Spleen (tissue), 11 donors: Measurements from ENCODE around the gene CDH13. TPM values are rescaled to one million over a fixed set of nuclear protein-coding genes. Genes with fewer than 3 reads are reported as not detected.

ENCODE experiments used
- DNase-seq: peaks from one replicate; pipeline ENCODE4 v3.0.0-alpha.2; 2020
- H3K27ac ChIP-seq, 8 donors: fragments of 200-600 bp; sonication (generic) in 7 of 8; 1 replicate in 4 of 8; 2 replicates in 4 of 8; pipeline versions ENCODE4 v1.5.0 to v1.8.0; 2016 to 2021; ENCODE audit warnings: inconsistent platforms in 4 of 8, mild to moderate bottlenecking in 4 of 8, moderate library complexity in 1 of 8
- H3K27me3 ChIP-seq, 7 donors: fragments of 200-600 bp; sonication (generic) in 6 of 7; replicated peaks in 1 of 7; 1 replicate in 4 of 7; 2 replicates in 3 of 7; pipeline versions ENCODE4 v1.5.0 to v1.8.0; 2016 to 2021; ENCODE audit warnings: inconsistent platforms in 3 of 7, mild to moderate bottlenecking in 1 of 7
- H3K36me3 ChIP-seq, 6 donors: fragments of 200-600 bp; sonication (generic) in 5 of 6; 1 replicate in 4 of 6; 2 replicates in 2 of 6; pipeline versions ENCODE4 v1.5.0 to v1.8.0; 2016 to 2021; ENCODE audit warnings: inconsistent platforms in 2 of 6
- H3K4me1 ChIP-seq, 6 donors: fragments of 200-600 bp; sonication (generic) in 5 of 6; 1 replicate in 3 of 6; 2 replicates in 3 of 6; pipeline versions ENCODE4 v1.5.0 to v1.8.0; 2016 to 2021; ENCODE audit warnings: inconsistent platforms in 3 of 6
- H3K4me3 ChIP-seq, 8 donors: fragments of 200-600 bp; sonication (generic) in 7 of 8; 1 replicate in 4 of 8; 2 replicates in 4 of 8; pipeline versions ENCODE4 v1.5.0 to v1.8.0; 2016 to 2021; ENCODE audit warnings: inconsistent platforms in 4 of 8, mild to moderate bottlenecking in 4 of 8, moderate library complexity in 2 of 8
- H3K9me3 ChIP-seq, 8 donors: fragments of 200-600 bp; sonication (generic) in 7 of 8; 1 replicate in 4 of 8; 2 replicates in 4 of 8; pipeline versions ENCODE4 v1.5.0 to v1.8.0; 2016 to 2021; ENCODE audit warnings: inconsistent platforms in 4 of 8
- POLR2A ChIP-seq, 3 donors: fragments of 450-650 bp; IDR thresholded peaks; one replicate each; pipeline ENCODE4 v1.5.1; 2017; ENCODE audit warnings: antibody characterized with exemption in 3 of 3, mild to moderate bottlenecking in 1 of 3
- POLR2AphosphoS5 ChIP-seq, 3 donors: sonication (generic); formaldehyde crosslinking; IDR thresholded peaks; one replicate each; pipeline ENCODE4 v1.5.1; 2017; ENCODE audit warnings: antibody characterized with exemption in 3 of 3
- WGBS, 5 donors: extraction: QIAGEN DNeasy Blood & Tissue Kit in 3 of 5; methylation state at CpG; one replicate each; pipeline versions ENCODE4 v1.1.5 to v1.1.7; 2013 to 2018; 5-methylcytosine and 5-hydroxymethylcytosine counted together
- intact Hi-C: fragments of 100-400 bp; cut with DNase I; formaldehyde crosslinking; loops from one replicate; pipeline ENCODE4 v1.15.0; 2023; ENCODE audit warnings: low total_unique reads
- polyA plus RNA-seq, 3 donors: library from polyadenylated mRNA; stranded (reverse); fragments of 200-250 nt; gene quantifications; one replicate each; pipeline ENCODE4 v1.2.1, GENCODE V29; 2013
- total RNA-seq, 7 donors: library from RNA; depleted of rRNA in 3 of 7; stranded (reverse); fragments of >200 nt in 3 of 7; fragmentation: NEBNext Ultra II Directional in 4 of 7; extraction: Animal tissue kit (Norgen Biotek cat#: 25700) in 4 of 7; gene quantifications; one replicate each; pipeline versions ENCODE4 v1.1.0 to v1.2.1, GENCODE V29; 2016 to 2021
- TF ChIP-seq, protein P1 (sequence below), 11 experiments: fragments of 200-600 bp in 7 of 11; fragments of 450-650 bp in 4 of 11; sonication (generic) in 4 of 11; IDR thresholded peaks in 8 of 11; conservative IDR thresholded peaks in 3 of 11; 1 replicate in 7 of 11; 2 replicates in 4 of 11; pipeline versions ENCODE4 v1.4.0 to v1.8.0; 2016 to 2021; ENCODE audit warnings: antibody characterized with exemption in 11 of 11, inconsistent platforms in 4 of 11, mild to moderate bottlenecking in 1 of 11
- donor health status: healthy with polysubstance abuse.
- donor health status: DM: no; HTN: no; CAD: no; lungs with moderate emphysema.
- donor health status: DM: no; HTN: no; CAD: no.
- donor health status: Bipolar disorder and iron deficiency.
- donor health status: healthy.
- donor health status: DM: no; HTN: no; CAD: no.
- donor health status: DM: yes; HTN: yes; CAD: no.

Gene CDH13
- total and polyA plus RNA-seq, 10 donors = 0.13 to 4.6 (median 1.1) TPM

DNA sequence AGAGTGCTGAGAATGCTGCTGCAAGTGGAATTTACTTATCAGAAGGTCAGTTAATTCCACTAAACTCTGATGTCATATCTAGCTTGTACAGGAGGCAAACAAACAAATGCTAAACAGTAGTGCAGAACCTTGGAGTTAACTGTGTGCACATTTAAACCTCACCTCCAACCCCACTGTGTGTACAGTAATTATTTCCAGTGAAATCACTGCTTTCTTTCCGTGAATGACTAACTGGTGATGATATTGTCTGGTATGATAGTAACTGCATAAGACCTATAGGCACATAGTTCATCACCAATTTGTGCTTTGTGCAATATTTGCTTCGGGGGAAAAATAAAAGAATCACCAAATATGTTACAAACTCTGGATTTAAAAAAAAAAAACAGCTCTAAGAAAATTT is 688.5 kb downstream of the CDH13 start:
- intact Hi-C loops = no loop called here
- H3K4me1 ChIP-seq = no peaks in the 10 kb centered on the region
- H3K9me3 ChIP-seq = no peaks in the 10 kb centered on the region
- H3K4me3 ChIP-seq = no peak overlapping the region
- peaks cover 0 to 16% (median 0%) of the 10 kb centered on the region in 7 donors for H3K27me3 ChIP-seq
- WGBS, 5 donors = 76 to 90% (median 82%) methylated on average over 2 of the region's 2 CpGs
- no peak overlapping the region for H3K27ac ChIP-seq
- DNase-seq = no peak
- H3K36me3 ChIP-seq = no peaks in the 10 kb centered on the region
- TF ChIP-seq, protein P1, sequence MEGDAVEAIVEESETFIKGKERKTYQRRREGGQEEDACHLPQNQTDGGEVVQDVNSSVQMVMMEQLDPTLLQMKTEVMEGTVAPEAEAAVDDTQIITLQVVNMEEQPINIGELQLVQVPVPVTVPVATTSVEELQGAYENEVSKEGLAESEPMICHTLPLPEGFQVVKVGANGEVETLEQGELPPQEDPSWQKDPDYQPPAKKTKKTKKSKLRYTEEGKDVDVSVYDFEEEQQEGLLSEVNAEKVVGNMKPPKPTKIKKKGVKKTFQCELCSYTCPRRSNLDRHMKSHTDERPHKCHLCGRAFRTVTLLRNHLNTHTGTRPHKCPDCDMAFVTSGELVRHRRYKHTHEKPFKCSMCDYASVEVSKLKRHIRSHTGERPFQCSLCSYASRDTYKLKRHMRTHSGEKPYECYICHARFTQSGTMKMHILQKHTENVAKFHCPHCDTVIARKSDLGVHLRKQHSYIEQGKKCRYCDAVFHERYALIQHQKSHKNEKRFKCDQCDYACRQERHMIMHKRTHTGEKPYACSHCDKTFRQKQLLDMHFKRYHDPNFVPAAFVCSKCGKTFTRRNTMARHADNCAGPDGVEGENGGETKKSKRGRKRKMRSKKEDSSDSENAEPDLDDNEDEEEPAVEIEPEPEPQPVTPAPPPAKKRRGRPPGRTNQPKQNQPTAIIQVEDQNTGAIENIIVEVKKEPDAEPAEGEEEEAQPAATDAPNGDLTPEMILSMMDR (IDR thresholded peaks at IDR 0.05 in 8 of 11, conservative IDR thresholded peaks at IDR 0.05 in 3 of 11) = no peak
- TF ChIP-seq POLR2AphosphoS5 (IDR thresholded peaks at IDR 0.05) (no peak), POLR2A (IDR thresholded peaks at IDR 0.05) (no peak)

DNA sequence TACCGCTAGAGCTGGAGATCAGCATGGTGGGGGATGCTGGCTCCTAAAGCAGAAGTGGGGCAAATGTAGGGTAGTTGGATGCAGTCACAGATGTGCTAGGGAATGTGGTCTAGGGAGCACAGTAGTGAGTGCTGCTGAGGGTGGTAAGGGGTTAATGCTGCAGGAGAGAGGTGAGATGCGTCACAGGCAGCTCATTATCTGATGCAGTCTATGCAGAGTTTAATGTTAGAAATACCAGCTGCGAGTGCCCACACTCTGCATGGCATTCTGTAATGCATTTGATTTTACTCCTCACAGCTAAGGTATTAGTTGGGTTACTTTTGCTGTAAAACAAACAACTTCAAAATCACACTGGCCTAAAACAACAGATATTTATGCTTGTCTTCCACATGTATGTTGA is 689.7 kb downstream of the CDH13 start:
- no peaks in the 10 kb centered on the region for H3K9me3 ChIP-seq
- 75 to 88% (median 75%) methylated on average over 3 of the region's 3 CpGs for WGBS, 5 donors
- H3K27me3 ChIP-seq = peaks cover 0 to 5% (median 0%) of the 10 kb centered on the region in 7 donors
- TF ChIP-seq POLR2AphosphoS5 (IDR thresholded peaks at IDR 0.05) = no peak
- TF ChIP-seq, protein P1 (IDR thresholded peaks at IDR 0.05 in 8 of 11, conservative IDR thresholded peaks at IDR 0.05 in 3 of 11) = no peak
- TF ChIP-seq POLR2A (IDR thresholded peaks at IDR 0.05) = no peak
- DNase-seq = no peak
- intact Hi-C loops = no loop called here
- H3K4me3 ChIP-seq = no peak overlapping the region
- H3K27ac ChIP-seq = no peak overlapping the region
- no peaks in the 10 kb centered on the region for H3K4me1 ChIP-seq
- H3K36me3 ChIP-seq = no peaks in the 10 kb centered on the region

DNA sequence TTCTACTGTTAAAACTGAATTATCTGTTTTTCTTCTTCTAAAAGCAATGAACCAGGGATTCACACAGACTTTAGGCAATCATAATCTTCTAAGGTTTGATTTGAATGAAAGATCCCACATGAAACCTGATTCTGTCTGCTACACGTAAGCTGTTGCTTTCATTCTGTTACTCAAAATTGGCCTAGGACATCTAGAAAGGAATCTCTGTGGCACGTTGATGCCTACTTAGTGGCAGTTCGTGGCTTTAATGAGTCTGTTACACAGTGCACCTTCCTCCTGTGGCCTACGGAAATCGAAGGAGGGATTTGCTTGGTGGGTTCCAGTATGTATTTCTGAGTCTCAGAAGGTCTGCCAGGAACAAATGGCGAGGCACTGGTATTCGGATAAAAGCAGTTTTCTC is 691.6 kb downstream of the CDH13 start:
- DNase-seq = no peak
- H3K27me3 ChIP-seq = peaks cover 0 to 5% (median 0%) of the 10 kb centered on the region in 7 donors
- intact Hi-C loops = no loop called here
- no peak for TF ChIP-seq POLR2A (IDR thresholded peaks at IDR 0.05)
- no peak for TF ChIP-seq POLR2AphosphoS5 (IDR thresholded peaks at IDR 0.05)
- TF ChIP-seq, protein P1 (IDR thresholded peaks at IDR 0.05 in 8 of 11, conservative IDR thresholded peaks at IDR 0.05 in 3 of 11) = no peak
- whole genome bisulfite sequencing, 5 donors = 83 to 86% (median 84%) methylated on average over 7 of the region's 7 CpGs
- no peaks in the 10 kb centered on the region for H3K9me3 ChIP-seq
- no peak overlapping the region for H3K4me3 ChIP-seq
- no peaks in the 10 kb centered on the region for H3K36me3 ChIP-seq
- H3K4me1 ChIP-seq = no peaks in the 10 kb centered on the region
- no peak overlapping the region for H3K27ac ChIP-seq

DNA sequence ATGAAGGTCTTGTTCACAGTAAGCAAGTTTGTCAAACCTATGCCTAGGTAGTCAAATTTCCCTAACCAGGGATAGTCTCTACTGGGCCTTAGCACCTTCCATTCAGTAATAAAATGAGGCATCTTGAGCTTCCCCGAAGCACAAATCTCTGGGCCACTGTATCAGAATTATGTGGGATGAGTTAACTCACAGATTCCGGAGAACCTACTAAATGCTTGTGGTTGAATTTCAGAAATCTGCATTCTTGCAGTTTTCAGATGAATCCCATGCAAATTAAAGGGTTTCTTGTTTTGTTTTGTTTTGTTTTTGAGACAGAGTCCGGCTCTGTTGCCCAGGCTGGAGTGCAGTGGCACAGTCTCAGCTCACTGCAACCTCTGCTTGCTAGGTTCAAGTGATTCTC is 702.2 kb downstream of the CDH13 start:
- Histone ChIP-seq H3K9me3 (no peaks in the 10 kb centered on the region), H3K4me1 (no peaks in the 10 kb centered on the region), H3K27ac (no peak overlapping the region), H3K4me3 (no peak overlapping the region), H3K36me3 (no peaks in the 10 kb centered on the region), H3K27me3 (no peaks in the 10 kb centered on the region)
- WGBS, 5 donors = 81 to 95% (median 86%) methylated on average over 3 of the region's 3 CpGs
- intact Hi-C loops = no loop called here
- no peak for DNase-seq
- TF ChIP-seq, protein P1 (IDR thresholded peaks at IDR 0.05 in 8 of 11, conservative IDR thresholded peaks at IDR 0.05 in 3 of 11) = no peak
- TF ChIP-seq POLR2AphosphoS5 (IDR thresholded peaks at IDR 0.05) (no peak), POLR2A (IDR thresholded peaks at IDR 0.05) (no peak)
